NCI-H2029 (cell line): ENCODE results near the gene MAP4K4.

Experiments used
- DNase-seq: peaks from one replicate; lab custom pipeline; 2025; lab: John Stamatoyannopoulos, UW

Gene MAP4K4

DNA sequence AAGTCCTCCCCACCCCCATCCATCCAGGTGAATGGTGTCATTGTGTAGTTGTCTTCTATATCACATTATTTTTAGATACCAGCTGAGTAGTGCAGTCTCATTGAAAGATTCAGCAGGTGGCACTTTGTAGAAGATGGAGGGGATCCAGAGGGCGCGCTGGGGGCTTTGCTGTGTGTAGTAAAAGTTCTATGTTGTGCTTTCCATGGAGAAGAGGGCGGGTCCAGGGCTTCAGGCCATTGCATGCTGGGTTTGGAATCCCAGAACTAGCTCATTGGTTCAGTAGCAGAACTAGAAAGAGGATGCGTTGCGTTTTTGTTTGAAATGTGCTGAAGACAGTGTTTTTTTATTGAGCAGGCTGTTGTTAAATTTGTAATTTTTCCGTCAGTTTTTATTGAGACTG is 120.0 kb downstream of the MAP4K4 start:
- no peak for DNase-seq

DNA sequence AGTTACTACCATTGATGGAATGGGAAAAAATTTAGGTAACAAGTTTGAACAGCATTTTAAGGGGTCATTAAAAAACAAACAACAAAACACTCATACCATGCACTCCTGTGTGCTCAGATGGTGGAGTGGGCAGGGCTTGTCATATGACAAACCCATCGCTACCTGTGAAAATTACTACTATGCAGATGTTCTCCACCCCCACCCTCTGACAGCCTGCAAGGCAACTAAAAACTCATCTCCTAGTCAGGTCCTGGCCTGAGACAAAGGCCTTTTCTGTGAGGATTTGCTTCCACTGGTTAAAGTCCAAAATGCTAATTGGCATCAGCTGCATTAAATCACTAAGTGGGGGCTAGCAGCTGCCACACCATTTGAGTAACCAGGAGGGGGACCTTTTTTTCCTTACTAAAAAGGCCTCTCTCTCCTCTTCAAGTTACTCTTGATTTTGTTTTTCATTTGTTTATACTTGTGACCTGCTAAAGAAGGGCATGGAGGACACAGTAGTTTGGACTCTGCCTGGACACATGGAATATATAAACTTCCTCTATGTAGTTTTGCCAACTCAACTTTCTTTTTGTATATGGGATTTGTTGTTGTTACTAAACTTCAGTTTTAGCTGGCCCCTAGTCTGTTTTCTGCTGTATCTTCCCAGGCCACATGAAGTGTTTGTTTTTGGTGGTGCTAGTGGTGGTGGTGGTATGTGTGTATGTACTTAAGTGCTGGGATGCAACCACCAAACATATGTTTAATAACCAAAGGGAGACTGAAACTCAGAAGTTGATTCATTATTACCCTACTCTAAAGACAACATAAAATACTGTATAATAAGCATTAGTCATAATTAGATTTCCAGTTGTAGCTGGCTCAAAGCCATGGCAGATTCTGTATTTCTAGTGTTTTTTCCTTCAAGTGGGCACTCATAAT is 121.3 kb downstream of the MAP4K4 start:
- peak; percentile 29 for DNase-seq

DNA sequence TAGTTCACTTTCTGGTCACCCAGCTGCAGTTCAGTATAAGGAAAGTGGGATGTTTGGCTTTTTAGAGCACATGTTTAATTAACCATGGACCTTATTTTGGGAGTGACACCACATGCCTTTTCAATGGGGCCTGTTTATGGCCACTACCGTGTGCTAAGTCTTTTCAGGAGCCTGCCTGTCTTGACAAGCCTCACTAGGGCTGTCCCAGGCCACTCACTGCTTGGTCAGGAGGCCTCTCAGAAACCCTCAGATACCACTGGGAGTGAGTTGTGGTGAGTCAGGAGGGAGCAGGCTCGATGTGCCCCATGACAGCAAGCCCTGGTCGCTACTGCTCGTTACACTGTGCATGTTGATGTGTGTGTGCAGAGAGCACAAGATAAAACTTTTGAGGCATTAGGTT is 123.0 kb downstream of the MAP4K4 start:
- DNase-seq = no peak

DNA sequence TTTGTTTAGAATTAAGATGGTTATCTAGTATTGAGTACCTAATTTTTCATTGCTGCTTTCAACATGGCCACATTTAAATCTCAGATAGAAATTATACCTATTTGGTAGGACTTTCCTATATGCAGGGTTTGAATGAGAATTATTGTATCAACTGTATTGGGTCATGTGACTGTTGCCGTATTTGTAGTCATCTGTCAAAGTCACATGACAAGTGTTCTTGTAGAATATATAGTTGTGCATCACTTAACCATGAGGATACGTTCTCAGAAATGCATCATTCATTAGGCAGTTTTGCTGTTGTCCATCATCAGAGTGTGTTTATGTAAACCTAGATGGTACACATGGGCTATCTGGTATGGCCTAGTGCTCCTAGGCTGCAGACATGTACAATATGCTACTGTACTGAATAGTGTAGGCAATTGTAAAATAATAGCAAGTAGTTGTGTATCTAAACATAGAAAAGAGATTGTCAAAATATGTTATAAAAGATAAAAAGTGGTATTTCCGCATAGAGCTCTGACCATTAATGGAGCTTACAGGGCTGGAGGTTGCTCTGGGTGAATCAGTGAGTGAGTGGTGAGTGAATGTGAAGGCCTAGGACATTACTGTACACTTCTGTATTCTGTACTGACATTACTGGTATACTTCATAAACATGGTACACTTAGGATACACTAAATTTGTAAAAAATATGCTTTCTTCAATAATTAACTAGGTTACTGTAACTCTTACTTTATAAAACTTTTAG is 123.7 kb downstream of the MAP4K4 start:
- DNase-seq = no peak

DNA sequence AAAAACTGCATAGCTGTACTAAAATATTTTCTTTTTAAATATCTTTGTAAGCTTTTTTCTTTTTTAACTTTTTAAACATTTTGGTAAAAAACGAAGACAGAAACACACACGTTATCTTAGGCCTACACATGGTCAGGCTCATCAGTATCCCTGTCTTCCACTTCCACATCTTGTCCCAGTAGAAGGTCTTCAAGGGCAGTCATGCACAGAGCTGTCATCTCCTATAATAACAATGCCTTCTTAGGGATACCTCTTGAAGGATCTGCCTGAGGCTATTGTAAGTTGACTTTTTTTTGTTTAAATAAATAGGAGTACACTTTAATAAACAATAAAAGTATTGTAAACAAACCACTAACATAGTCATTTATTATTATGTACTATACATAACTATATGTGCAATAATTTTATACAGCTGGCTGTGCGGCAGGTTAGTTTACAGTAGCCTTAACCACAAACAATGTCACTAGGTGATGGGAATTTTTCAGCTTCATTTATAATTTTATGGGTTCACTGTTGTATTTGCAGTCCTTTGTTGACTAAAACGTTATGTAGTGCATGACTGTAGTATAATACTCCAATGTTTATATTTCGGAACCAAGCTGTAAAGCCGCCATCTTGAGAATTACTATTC is 124.4 kb downstream of the MAP4K4 start:
- no peak for DNase-seq

DNA sequence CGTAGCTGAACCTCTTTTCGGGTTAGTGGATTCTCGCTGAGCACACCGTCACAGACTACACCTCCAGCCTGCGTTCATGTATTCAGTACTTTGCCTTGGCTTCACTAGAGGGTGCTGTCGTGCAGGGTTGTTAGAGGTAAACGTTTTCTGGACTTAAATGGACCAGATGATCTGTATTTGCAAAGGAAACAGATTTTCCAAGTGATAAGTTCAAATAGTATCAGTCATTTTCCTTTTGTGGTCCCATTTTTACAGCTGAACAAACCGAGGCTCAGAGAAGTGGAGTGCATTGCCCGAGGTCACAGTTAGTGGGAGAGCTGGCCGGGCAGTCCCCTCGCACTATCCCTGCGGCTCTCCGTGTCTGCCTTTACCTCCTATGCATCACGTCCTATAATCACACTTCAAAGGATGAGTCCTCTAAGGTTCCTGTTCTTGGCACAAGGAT is 125.9 kb downstream of the MAP4K4 start:
- DNase-seq = no peak

DNA sequence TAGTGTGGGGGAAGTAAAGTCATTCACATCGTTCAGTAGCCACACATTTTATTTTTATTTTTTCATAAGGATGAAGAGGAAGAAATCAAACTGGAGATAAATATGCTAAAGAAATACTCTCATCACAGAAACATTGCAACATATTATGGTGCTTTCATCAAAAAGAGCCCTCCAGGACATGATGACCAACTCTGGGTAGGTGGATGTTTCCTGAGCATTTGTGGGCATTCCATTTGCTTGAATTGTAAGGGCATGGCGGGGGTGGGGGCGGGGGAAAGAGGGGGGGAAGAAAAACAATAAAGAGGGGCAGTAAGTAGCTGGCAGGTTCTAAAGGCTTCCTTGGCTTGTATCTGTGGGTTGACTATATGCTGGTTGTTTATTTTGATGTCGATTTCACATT is 126.4 kb downstream of the MAP4K4 start:
- DNase-seq = no peak

DNA sequence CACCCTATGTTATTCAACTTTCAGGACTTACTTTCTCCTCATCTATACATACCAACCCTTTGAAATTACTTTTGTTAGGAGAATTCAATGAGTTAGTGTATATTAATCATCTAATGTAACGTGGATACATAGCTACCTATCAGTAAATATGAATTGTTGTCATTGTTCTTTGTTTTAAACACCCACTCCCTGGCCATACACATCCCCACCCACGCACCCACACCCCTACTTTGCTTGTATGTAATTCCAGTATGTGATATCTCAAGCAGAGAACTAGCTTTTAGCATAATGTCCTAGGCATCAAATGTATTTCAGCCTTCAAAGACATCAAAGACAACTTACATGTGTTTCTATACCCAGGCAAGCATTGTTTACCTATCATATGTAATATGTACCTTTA is 129.2 kb downstream of the MAP4K4 start:
- no peak for DNase-seq

DNA sequence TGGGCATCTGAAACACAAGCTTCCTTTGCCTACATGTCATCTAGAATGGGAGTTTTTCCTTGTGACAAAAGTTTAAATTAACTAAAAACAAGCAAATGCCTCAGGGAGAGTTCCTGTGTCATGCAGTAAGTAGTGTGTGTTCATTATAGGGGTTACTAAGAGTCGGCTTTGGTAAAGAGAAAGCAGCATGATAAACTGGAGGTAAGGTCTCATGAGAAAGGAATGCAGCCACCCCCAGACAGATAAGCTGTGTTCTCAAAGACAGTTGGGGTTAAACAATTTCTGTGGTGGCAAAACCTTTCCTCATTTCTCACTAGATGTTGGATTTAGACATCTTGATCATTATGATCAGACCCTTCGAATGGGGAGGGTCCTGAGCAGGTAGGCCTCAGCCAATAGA is 129.7 kb downstream of the MAP4K4 start:
- DNase-seq = no peak

DNA sequence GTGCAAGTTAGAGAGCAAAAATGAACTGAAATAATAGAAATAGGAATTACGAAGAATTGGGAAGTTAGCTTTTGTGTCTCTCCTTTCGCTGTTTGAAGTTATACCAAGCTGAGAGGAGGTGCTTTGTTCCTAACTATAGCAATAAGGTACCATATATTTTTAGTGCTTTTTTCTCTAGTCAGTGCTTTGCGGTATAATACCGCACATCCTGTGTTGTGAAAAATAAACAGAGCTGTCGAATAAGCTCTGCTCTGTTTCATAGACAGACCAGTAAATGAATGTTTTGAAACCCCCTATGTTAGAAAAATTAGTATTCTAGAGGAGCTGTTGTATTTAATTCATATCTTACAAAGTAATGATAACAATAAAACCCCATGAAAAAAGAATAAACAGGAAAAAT is 130.8 kb downstream of the MAP4K4 start:
- no peak for DNase-seq

DNA sequence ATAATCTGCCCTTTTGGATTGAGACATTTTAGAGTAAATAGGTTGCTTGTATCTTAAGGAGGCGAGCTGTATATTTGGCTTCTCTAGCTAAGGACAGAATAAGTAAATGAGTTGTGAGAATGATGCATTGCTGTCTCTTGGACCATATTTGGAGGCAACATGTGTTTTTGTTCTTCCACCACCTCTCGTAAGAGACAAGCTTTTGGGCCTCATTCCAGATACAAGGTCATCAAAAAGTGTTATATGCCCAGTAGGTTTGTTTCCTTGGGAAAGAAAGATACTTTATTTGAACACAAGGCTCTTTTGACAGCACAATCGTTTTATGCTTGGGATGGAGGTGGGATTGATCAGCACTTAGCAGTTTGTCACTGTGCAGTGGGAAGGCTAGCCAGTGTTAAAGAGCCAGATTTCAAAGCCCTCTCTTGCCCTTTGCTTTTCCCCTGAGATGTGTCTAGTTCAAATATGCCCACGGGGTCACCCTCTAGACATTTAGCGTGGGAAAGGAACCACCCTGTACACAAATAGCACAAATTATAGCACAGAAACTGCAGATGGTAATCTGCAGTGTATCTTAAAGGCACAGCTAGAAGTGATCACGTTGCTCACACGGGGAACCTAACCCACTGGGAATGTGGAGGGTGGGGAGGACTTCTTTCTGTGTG is 131.3 kb downstream of the MAP4K4 start:
- no peak for DNase-seq

DNA sequence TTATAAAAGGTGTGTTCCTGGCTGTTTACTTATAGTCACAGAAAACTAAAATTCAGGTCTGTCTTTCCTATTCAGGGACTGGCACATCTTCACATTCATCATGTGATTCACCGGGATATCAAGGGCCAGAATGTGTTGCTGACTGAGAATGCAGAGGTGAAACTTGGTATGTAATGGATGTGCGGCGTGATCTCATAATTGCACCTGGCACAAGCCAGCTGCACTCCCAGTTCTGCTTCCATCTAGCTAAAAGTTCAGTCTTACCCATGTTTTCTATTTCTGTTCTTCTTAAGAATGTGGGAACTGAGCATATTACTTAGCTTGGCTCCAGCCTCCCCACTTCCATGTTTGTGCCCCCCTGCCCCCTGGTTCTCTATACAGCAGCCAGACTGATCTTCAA is 131.9 kb downstream of the MAP4K4 start:
- DNase-seq = no peak

DNA sequence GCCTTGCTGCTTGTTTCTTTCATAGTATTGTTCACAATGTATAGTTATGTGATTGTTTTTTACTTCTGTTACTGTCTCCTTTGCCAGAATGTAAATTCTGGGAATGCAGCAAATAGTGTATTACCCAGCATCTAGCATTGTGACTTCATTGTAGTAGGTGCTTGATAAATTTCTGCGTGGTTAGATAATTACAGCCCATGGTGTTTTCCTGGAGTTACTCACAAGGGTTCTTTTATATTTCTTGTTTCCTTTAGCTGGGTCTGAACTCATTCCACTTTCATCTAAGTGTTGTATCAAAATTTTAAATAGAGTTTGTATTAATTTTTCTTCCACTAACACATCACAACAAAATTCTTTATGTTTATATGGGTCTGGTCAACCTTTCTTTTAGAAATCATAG is 132.6 kb downstream of the MAP4K4 start:
- DNase-seq = no peak

DNA sequence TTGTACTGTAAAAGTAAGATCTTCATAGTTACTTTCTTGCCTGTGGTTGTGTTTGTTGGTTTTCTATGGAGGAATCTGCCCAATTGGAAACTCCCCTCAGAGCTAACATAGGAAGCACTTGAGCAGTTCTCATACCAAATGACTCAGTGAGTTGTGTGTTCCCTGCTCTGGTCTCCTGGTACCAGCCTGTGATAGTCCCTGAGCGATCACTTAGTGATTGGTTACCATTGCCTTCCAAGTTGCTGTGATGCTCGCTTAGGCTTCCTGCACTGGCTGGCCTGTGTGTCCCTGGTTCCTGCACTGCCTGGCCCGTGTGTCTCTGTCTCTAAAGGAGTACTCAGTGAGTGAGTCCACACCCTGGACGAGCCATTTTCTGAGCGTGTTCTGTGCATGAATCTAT is 133.0 kb downstream of the MAP4K4 start:
- DNase-seq = no peak

DNA sequence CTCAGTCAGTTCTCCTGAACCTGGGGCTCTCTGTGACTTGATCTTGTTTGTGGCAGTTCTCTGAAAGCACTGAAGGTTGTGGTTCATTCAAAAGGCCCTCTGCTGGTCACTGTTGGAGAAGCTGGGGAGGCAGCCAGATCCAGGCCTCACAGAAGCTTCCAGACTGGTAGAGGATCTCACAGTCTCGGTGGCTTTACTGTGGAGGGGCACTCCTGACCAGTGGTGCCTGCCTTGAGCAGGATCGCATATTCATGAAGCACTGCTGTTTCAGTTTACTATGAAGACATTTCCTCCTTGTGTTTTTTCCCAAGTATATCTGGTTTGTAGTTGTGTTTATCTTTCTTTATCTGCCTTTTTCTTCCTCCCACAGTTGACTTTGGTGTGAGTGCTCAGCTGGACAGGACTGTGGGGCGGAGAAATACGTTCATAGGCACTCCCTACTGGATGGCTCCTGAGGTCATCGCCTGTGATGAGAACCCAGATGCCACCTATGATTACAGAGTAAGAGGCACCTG is 133.9 kb downstream of the MAP4K4 start:
- DNase-seq = peak; percentile 17

DNA sequence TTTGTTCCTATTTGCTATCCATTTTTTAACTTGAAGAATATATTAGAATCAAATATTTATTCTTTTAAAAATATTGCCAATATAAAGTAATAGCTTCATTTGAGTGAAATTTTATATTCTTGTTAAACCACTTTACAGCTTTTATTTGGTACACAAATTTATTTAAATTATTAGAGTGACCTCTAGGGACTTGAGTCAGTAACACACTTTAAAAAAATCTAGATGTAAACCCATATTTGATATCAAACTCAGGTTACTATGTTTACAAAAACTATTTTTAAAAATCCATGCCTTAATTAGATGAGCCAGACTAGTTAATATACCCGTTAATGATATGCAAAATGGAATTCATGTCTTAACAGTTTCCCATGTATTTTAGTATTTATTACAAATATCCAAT is 134.6 kb downstream of the MAP4K4 start:
- no peak for DNase-seq

DNA sequence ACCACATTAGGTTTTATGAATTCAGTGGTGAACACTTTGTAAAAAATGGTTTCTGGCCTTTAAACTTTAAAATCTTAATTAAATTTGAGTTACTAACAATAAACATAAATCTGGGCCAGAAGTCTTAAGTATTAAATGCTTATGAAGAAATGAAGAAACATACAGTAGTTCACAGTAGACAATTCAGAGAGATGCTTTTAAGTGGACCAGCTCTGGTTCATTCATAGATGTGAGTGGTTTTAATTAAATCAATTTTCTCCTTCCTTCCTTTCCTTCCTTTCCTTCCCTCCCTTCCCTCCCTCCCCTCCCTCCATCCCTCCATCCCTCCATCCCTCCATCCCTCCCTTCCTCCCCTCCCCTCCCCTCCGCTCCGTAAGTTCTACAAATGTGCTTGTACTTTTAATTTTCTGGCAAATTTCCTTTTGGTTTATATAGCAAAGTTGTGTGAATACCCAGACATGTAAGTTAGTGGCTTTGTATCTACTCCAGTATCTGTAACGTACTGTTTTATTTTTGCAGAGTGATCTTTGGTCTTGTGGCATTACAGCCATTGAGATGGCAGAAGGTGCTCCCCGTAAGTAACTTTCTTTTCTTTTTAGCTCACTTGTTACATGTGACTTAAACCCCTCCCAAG is 136.5 kb downstream of the MAP4K4 start:
- DNase-seq = no peak

DNA sequence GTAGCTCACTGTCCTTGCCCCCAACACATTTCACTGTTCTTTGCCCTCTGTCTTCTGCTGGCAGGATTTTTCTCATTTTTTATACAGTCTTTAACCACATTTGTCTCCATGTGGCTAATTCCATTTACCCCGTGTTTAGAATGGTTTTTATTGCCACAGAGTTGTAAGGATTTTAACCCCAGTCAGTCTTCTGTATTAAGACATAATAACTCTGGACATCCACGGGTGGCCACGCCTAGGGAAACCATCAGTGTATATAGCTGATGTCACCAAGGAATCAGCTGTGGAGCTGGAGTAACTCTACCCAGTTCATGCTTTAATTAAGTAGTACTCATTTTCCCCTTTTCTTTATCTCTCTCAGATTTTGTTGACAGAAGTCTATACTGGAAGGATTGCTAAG is 139.8 kb downstream of the MAP4K4 start:
- DNase-seq = no peak

DNA sequence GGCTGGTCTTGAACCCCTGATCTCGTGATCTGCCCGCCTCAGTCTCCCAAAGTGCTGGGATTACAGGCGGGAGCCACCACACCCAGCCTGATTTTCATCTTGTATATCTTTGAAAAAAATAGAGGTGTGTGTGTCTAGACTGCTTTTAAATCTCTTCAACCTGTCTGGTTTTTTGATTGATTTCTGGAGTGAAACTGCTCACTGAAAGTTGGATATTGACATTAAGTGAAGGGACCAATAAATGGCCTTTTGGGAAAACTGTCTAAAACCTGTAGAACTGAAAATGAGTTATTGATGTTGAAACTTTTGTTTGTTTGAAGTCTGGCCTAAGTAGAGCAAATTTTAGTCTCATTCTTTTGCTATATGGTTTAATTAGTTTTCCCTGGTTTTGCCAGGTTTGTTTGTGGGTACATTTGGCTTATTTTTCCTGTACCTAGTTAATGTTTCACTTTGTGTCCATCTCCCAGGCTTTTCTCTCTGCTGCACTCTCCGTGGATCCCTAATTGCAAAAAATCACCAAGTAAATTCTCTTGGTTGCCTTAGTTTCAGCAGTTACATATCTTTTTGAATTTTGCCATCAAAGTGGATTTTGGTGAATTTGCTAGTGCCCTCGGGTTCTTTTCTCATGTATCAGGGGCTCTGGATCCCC is 144.3 kb downstream of the MAP4K4 start:
- DNase-seq = no peak

DNA sequence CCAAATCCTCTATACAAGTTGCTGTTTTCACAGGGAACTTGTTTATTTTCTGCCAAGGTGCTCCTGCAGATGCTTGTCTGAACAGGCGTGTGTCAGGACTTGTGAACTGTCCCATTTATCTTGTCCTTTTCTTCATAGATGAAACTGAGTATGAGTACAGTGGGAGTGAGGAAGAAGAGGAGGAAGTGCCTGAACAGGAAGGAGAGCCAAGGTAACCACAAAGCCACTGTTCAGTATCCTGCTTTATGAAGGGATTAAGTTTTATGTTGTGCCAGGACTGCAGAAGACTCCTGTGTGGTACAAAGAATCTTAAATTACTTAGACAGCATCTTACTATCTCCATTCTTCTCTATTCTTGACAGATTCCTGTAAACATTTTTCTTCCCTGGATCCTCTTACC is 145.0 kb downstream of the MAP4K4 start:
- no peak for DNase-seq

DNA sequence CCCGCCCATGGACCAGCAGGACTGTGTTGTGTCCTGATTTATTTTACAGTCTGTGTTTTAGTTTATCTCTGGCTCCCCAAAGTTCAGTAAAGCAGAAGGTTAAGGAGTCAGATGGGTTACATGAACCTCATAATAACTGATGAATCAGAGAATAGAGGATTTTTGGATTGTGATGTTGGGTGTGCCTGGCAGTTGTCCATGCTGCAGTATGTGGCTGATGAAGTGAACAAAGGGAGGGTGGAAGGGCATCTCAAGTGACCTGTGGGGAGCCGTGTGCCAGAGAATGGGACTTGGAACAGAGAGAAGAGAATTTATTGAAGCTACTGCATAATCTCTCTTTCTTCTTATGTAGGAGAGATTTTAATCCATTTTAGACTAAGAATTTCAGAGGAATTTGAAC is 145.5 kb downstream of the MAP4K4 start:
- no peak for DNase-seq
